Liver (tissue), 9 donors: ENCODE measurements around the gene ACTN4. TPM values are rescaled to one million over a fixed set of nuclear protein-coding genes. Genes with fewer than 3 reads are reported as not detected.

Source experiments
- DNase-seq: peaks from one replicate; pipeline ENCODE4 v3.0.0-alpha.2; 2017; ENCODE audit warnings: low spot score
- H3K27ac ChIP-seq, 2 donors: one replicate each; pipeline ENCODE4 v1.7.0; 2013; ENCODE audit warnings: inconsistent platforms in 2 of 2, low read length in 2 of 2, control low read depth in 1 of 2, low read depth in 1 of 2, mild to moderate bottlenecking in 1 of 2
- H3K27me3 ChIP-seq, 4 donors: one replicate each; pipeline versions ENCODE4 v1.6.1 to v1.7.0; 2013; ENCODE audit warnings: low read length in 3 of 4, inconsistent platforms in 1 of 4, mild to moderate bottlenecking in 1 of 4, moderate library complexity in 1 of 4; ENCODE audit not compliant: control insufficient read depth in 4 of 4, insufficient read depth in 4 of 4
- H3K36me3 ChIP-seq, 4 donors: one replicate each; pipeline versions ENCODE4 v1.6.1 to v1.7.0; 2013; ENCODE audit warnings: low read length in 3 of 4, mild to moderate bottlenecking in 3 of 4, low read depth in 1 of 4, moderate library complexity in 1 of 4; ENCODE audit not compliant: control insufficient read depth in 4 of 4, insufficient read depth in 3 of 4
- H3K4me1 ChIP-seq, 4 donors: one replicate each; pipeline versions ENCODE4 v1.6.1 to v1.7.0; 2013; ENCODE audit warnings: low read length in 3 of 4, mild to moderate bottlenecking in 3 of 4, moderate library complexity in 1 of 4; ENCODE audit not compliant: control insufficient read depth in 4 of 4, insufficient read depth in 4 of 4
- H3K4me3 ChIP-seq, 3 donors: one replicate each; pipeline versions ENCODE4 v1.6.1 to v1.7.0; 2013; ENCODE audit warnings: low read length in 3 of 3, control low read depth in 1 of 3, low read depth in 1 of 3, mild to moderate bottlenecking in 1 of 3
- H3K9ac ChIP-seq, 2 donors: one replicate each; pipeline ENCODE4 v1.7.0; 2013; ENCODE audit warnings: low read length in 2 of 2, mild to moderate bottlenecking in 2 of 2, moderate library complexity in 2 of 2, control low read depth in 1 of 2, low read depth in 1 of 2
- H3K9me3 ChIP-seq, 4 donors: one replicate each; pipeline versions ENCODE4 v1.6.1 to v1.7.0; 2013; ENCODE audit warnings: low read length in 3 of 4; ENCODE audit not compliant: control insufficient read depth in 4 of 4
- ATF3 ChIP-seq: IDR thresholded peaks from 2 replicates; pipeline ENCODE4 v1.6.1; 2016; ENCODE audit warnings: antibody characterized with exemption
- EGR1 ChIP-seq, 2 donors: IDR thresholded peaks; 2 replicates each; pipeline ENCODE4 v1.6.1; 2016 to 2018; ENCODE audit warnings: antibody characterized with exemption in 2 of 2, low read depth in 2 of 2
- FOXA1 ChIP-seq: IDR thresholded peaks from 2 replicates; pipeline ENCODE4 v1.6.1; 2016; ENCODE audit warnings: antibody characterized with exemption
- FOXA2 ChIP-seq: IDR thresholded peaks from 2 replicates; pipeline ENCODE4 v1.6.1; 2016; ENCODE audit warnings: antibody characterized with exemption
- GABPA ChIP-seq, 2 donors: IDR thresholded peaks in 1 of 2; conservative IDR thresholded peaks in 1 of 2; 2 replicates each; pipeline ENCODE4 v1.6.1; 2016; ENCODE audit warnings: antibody characterized with exemption in 2 of 2, mild to moderate bottlenecking in 1 of 2, moderate library complexity in 1 of 2
- HNF4A ChIP-seq, 2 donors: conservative IDR thresholded peaks; 2 replicates each; pipeline ENCODE4 v1.6.1; 2016; ENCODE audit warnings: antibody characterized with exemption in 2 of 2, mild to moderate bottlenecking in 2 of 2
- HNF4G ChIP-seq: IDR thresholded peaks from 2 replicates; pipeline ENCODE4 v1.6.1; 2016; ENCODE audit warnings: antibody characterized with exemption
- JUND ChIP-seq, 2 donors: IDR thresholded peaks; 2 replicates each; pipeline ENCODE4 v1.6.1; 2016; ENCODE audit warnings: antibody characterized with exemption in 2 of 2
- NR2F2 ChIP-seq: IDR thresholded peaks from 2 replicates; pipeline ENCODE4 v1.6.1; 2016; ENCODE audit warnings: antibody characterized with exemption
- RAD21 ChIP-seq, 2 donors: IDR thresholded peaks; 2 replicates each; pipeline ENCODE4 v1.6.1; 2016; ENCODE audit warnings: antibody characterized with exemption in 2 of 2, mild to moderate bottlenecking in 2 of 2
- YY1 ChIP-seq: IDR thresholded peaks from 2 replicates; pipeline ENCODE4 v1.6.1; 2016; ENCODE audit warnings: antibody characterized with exemption, mild to moderate bottlenecking
- ZBTB33 ChIP-seq: IDR thresholded peaks from 2 replicates; pipeline ENCODE4 v1.6.1; 2016; ENCODE audit warnings: antibody characterized with exemption
- WGBS: extraction: QIAGEN DNeasy Blood & Tissue Kit; methylation state at CpG from one replicate; pipeline ENCODE4 v1.1.7; 2013; 5-methylcytosine and 5-hydroxymethylcytosine counted together
- polyA plus RNA-seq, 2 donors: library from polyadenylated mRNA; stranded (reverse) in 1 of 2; unstranded in 1 of 2; fragments of 200-250 nt in 1 of 2; fragments of >200 nt in 1 of 2; fragmentation: Nextera tagmentation in 1 of 2; extraction: Ambion mirVana in 1 of 2; gene quantifications; one replicate each; pipeline versions ENCODE4 v1.2.1 to v1.2.3, GENCODE V29; 2013 to 2015
- total RNA-seq, 2 donors: library from RNA; depleted of rRNA; stranded (reverse); fragments of >200 nt; gene quantifications; one replicate each; pipeline ENCODE4 v1.2.3, GENCODE V29; 2014
- TF ChIP-seq, protein P1 (sequence below): fragments of 150-350 bp; IDR thresholded peaks from 2 replicates; pipeline ENCODE4 v1.5.1; 2017; ENCODE audit warnings: improper control_type of control experiment, low read depth, low read length; ENCODE audit not compliant: missing input control
- TF ChIP-seq, protein P2 (sequence below): IDR thresholded peaks from 2 replicates; pipeline ENCODE4 v1.6.1; 2016; ENCODE audit warnings: antibody characterized with exemption, mild to moderate bottlenecking
- donor health status: healthy.
- donor health status: healthy.
- donor health status: healthy.
- donor health status: healthy.
- donor health status: healthy.

ACTN4 gene
- total and polyA plus RNA-seq, 4 donors: 35.4 to 164 (median 98.7) TPM

- TF ChIP-seq NR2F2: peak; percentile 42
- no peak for TF ChIP-seq RAD21 (IDR thresholded peaks at IDR 0.05)
- TF ChIP-seq, protein P1, sequence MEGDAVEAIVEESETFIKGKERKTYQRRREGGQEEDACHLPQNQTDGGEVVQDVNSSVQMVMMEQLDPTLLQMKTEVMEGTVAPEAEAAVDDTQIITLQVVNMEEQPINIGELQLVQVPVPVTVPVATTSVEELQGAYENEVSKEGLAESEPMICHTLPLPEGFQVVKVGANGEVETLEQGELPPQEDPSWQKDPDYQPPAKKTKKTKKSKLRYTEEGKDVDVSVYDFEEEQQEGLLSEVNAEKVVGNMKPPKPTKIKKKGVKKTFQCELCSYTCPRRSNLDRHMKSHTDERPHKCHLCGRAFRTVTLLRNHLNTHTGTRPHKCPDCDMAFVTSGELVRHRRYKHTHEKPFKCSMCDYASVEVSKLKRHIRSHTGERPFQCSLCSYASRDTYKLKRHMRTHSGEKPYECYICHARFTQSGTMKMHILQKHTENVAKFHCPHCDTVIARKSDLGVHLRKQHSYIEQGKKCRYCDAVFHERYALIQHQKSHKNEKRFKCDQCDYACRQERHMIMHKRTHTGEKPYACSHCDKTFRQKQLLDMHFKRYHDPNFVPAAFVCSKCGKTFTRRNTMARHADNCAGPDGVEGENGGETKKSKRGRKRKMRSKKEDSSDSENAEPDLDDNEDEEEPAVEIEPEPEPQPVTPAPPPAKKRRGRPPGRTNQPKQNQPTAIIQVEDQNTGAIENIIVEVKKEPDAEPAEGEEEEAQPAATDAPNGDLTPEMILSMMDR: no peak
- TF ChIP-seq EGR1 (IDR thresholded peaks at IDR 0.05; ENCODE audit: low read depth in 2 of 2): no peak
- no peak for TF ChIP-seq HNF4G
- no peaks in the 10 kb centered on the region for H3K36me3 ChIP-seq
- no peak overlapping the region for H3K4me3 ChIP-seq
- no peak overlapping the region for H3K27ac ChIP-seq
- no peaks in the 10 kb centered on the region for H3K4me1 ChIP-seq
- no peak for DNase-seq
- H3K9me3 ChIP-seq: no peaks in the 10 kb centered on the region
- no peak overlapping the region for H3K9ac ChIP-seq
- 73% methylated on average over 20 of the region's 20 CpGs for WGBS
- no peaks in the 10 kb centered on the region for H3K27me3 ChIP-seq
Measured at GRCh38 chr19:38743394-38744297, 96.2 kb downstream of the ACTN4 start.

- no peak for DNase-seq
- H3K4me3 ChIP-seq: no peak within 1 kb of the TSS
- H3K9ac ChIP-seq: no peak within 1 kb of the TSS
- no peaks in the 10 kb centered on the region for H3K4me1 ChIP-seq
- H3K36me3 ChIP-seq: no peaks in the 10 kb centered on the region
- no peaks in the 10 kb centered on the region for H3K27me3 ChIP-seq
- no peak for TF ChIP-seq JUND (IDR thresholded peaks at IDR 0.05)
- no peak for TF ChIP-seq ZBTB33
- TF ChIP-seq YY1: no peak
- TF ChIP-seq HNF4G: no peak
- TF ChIP-seq, protein P1: no peak
- no peak for TF ChIP-seq HNF4A (conservative IDR thresholded peaks at IDR 0.05)
- no peak for TF ChIP-seq FOXA1
- no peak for TF ChIP-seq FOXA2
- TF ChIP-seq, protein P2, sequence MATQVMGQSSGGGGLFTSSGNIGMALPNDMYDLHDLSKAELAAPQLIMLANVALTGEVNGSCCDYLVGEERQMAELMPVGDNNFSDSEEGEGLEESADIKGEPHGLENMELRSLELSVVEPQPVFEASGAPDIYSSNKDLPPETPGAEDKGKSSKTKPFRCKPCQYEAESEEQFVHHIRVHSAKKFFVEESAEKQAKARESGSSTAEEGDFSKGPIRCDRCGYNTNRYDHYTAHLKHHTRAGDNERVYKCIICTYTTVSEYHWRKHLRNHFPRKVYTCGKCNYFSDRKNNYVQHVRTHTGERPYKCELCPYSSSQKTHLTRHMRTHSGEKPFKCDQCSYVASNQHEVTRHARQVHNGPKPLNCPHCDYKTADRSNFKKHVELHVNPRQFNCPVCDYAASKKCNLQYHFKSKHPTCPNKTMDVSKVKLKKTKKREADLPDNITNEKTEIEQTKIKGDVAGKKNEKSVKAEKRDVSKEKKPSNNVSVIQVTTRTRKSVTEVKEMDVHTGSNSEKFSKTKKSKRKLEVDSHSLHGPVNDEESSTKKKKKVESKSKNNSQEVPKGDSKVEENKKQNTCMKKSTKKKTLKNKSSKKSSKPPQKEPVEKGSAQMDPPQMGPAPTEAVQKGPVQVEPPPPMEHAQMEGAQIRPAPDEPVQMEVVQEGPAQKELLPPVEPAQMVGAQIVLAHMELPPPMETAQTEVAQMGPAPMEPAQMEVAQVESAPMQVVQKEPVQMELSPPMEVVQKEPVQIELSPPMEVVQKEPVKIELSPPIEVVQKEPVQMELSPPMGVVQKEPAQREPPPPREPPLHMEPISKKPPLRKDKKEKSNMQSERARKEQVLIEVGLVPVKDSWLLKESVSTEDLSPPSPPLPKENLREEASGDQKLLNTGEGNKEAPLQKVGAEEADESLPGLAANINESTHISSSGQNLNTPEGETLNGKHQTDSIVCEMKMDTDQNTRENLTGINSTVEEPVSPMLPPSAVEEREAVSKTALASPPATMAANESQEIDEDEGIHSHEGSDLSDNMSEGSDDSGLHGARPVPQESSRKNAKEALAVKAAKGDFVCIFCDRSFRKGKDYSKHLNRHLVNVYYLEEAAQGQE: no peak
- TF ChIP-seq GABPA (IDR thresholded peaks at IDR 0.05 in 1 of 2, conservative IDR thresholded peaks at IDR 0.05 in 1 of 2): no peak
- no peak for TF ChIP-seq NR2F2
- no peak for TF ChIP-seq ATF3
- H3K9me3 ChIP-seq: no peaks in the 10 kb centered on the region
- 86% methylated on average over 10 of the region's 10 CpGs for WGBS
- no peak within 1 kb of the TSS for H3K27ac ChIP-seq
Measured at GRCh38 chr19:38744298-38744681, 96.8 kb downstream of the ACTN4 start, which contains the start of gene CAPN12. Gene CAPN12, minus strand, starts transcription at chr19:38744474. Its CDS starts 309 bp downstream, at chr19:38744165.
